ENCODE results near the gene XKR7.
"Not testable (repeated sequence)": the region's sequence is repeated elsewhere in the genome, so short reads cannot be mapped to it uniquely, and the experiment has no call there.

XKR7 gene

DNA sequence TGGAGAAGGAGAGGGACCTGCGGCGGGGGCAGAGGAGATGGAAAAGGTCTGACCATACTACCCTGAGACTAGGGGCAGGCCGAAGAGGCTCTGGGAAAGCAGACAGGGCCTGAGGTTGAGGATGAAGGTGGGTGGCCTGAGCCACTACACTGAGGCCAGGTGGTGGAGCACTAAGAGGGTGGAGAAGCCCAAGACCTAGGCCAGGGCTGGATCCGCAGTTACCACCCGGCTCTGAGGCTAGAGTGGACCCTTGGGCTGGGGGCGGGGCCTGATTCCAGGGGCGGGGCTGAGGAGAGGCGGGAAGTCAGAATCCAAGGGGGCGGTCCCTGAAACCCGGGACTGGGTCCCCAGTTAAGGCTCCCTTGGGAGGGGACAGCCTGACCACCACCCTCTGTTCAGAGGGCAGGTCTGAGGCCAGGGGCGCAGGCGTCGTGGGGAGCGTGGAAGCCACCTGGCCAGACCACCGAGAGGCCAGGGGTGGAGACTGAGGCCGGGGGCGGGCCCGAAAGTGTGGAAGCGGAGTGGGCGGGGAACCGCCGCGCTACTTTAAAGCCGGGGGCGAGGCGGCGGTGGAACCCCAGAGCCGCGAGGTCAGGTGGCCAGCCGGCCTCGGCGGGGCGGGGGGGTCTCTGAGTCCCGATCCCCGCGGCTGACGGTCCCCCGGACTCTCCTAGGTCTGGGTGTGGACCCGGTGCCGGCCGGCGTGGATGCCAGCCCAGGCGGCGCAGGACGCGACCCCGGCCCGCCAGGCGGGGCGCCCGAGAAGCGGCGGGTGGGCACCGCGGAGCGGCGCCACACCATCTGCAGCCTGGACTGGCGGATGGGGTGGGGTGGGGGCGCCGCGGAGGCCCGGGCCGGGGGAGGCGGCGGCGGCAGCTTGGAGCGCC lies 50.6 kb downstream of the XKR7 start:
- no peak for DNase-seq

DNA sequence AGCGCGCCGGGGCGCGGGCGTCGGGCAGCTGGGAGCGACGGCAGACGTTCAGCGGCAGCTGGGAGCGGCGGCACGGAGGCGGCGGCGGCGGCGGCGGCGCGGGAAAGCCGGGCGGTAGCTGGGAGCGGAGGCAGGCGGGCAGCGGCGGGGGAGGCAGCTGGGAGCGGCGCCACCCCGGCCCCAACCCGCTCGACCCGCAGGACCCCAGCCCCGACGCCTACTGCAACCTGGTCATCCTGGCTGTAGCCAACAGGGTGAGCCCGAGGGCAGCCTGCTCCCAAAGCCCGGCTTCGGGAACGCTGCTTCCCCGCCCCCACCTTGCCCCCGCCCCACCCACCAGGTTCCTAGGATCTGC lies 51.2 kb downstream of the XKR7 start:
- DNase-seq, result no peak

DNA sequence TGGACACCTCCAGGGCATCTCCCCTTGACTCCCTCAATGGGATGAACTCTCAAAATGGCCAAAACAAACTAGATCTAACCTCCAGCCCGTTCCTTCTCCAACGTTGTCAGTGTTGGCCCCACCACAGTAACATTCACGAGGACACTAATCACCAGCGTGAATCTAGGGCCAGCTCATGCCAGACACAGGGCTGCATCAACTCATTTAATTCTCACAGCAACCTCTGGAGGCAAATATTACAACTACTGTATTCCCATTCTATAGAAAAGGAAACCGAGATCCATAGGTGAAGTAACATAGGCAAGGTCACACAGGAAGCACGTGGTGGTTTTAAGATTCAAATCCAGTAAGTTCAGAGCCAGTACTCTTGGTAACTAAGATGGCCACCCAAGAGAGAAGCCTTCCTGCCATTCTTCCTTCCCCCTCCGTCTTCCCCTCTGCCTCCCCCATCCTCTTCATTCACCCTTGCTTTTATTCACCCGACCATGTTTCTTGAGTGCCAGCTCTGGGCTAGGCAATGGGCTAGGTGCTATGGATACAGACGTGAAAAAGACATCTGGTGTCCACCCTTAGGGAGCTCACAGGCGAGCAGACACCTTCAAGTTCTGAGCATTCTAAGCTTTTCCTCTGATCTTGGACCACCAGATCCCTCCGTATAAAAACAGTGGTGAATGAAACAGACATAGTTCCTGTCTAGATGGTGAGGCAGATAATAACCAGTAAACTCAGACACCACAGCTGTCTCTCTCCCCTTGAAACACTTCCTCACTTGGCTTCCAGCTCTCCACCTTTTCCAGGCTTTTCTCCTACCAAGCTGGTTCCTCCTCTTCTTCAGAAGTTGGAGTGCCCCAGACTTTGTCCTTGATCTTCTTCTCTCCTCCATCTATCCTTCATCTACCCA lies 51.9 kb downstream of the XKR7 start:
- no peak for DNase-seq

DNA sequence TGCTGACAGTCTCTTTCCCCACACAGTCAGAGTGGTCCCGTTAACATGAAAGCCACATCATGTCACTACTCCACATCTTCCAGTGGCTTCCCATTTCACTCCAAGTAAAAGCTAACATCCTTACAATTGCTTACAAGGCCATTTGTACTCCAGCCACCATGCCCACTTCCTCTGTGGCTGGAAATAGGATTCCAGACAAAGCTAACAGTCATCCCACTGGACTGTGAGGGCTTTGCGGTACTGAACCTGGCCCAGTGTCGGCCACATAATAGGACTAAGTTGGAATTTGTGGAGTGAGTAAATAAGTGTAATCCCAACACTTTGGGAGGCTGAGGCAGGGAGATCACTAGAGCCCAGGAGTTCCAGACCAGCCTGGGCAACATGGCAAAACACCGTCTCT lies 53.1 kb downstream of the XKR7 start:
- DNase-seq, result no peak

DNA sequence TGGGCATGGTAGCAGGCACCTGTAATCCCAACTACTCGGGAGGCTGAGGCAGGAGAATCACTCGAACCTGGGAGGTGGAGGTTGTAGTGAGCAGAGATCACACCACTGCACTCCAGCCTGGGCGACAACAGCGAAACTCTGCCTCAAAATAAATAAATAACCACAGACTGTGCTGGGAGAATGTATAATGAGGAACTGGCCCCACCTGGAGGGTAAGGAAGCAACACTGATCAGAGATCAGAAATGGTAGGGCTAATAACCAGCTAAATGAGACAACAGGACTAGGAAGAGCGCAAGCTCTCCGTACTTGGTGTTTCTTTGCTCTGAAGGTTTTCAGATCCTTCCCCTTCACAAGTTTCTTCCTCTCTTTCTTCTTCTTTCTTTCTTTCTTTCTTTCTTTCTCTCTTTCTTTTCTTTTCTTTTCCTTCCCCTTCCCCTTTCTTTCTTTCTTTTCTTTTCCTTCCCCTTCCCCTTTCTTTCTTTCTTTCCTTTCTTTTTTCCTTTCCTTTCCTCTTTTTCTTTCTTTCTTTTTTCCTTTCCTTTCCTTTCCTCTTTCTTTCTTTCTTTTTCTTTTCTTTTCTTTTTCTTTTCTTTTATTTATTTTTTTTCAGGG lies 56.8 kb downstream of the XKR7 start:
- DNase-seq, result no peak

DNA sequence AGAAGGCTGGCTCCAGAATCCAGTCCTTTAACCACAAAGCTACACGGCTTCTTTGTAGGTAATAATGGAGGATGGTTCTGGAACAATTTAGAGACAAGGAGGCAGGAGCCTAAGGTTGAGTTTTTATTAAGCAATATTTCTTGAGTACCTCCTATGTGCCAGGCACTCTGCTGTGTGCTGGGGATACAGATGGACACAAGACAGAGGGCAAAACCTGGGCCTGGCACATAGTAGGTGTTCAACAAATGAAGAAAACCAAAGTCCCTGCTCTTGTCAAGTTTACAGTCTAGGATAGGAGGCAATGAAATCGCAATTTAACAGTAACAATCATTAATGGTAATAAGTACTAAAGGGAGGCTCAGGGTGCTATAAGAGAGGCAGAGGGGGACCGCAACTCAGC lies 59.7 kb downstream of the XKR7 start:
- no peak for DNase-seq

DNA sequence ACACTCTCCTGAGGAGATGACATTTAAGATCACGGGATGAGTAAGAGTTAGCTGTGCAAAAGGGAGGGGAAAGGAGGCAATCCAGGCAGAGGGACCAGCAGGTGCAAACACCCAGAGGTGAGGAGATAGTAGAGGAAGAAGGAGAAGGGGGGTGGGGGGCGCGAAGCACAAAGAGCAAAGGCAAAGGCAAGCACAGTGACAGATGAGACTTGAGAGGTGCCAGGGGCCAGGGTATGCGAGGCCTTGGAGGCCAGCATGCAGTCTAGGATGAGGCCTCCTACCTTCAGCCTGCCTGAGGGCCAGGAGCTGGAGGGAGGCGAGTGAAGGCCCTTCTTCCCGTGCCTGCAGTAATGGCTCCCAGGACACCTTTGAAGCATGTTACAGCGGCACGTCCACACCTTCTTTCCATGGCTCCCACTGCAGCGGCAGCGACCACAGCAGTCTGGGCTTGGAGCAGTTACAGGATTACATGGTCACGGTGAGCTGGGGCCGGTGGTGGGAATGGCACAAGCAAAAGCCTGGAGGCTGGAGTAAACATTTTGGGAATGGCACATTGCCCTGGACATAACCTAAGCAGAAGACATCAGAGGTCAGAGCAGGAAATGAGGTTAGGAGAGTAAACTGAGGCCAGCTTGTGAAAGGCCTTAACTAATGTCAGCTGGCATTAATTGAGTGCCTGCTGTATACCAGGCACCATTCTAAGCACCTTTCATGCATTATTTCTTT lies 60.9 kb downstream of the XKR7 start:
- no peak for DNase-seq

DNA sequence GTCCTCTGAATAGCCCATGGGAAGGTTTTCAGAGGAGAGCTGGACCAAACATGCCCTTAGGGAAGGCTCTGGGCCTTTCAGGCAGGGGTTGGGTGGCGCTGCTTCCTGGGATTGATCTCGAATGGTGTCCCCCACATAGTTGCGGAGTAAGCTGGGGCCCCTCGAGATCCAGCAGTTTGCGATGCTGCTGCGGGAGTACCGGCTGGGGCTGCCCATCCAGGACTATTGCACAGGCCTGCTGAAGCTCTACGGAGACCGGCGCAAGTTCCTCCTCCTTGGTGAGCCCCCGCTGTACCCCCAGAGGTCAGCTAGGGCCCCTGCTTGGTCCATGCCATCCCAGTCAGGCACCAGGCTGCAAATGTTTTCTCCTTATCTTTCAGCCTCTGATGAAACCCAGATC lies 61.6 kb downstream of the XKR7 start:
- DNase-seq, result no peak

DNA sequence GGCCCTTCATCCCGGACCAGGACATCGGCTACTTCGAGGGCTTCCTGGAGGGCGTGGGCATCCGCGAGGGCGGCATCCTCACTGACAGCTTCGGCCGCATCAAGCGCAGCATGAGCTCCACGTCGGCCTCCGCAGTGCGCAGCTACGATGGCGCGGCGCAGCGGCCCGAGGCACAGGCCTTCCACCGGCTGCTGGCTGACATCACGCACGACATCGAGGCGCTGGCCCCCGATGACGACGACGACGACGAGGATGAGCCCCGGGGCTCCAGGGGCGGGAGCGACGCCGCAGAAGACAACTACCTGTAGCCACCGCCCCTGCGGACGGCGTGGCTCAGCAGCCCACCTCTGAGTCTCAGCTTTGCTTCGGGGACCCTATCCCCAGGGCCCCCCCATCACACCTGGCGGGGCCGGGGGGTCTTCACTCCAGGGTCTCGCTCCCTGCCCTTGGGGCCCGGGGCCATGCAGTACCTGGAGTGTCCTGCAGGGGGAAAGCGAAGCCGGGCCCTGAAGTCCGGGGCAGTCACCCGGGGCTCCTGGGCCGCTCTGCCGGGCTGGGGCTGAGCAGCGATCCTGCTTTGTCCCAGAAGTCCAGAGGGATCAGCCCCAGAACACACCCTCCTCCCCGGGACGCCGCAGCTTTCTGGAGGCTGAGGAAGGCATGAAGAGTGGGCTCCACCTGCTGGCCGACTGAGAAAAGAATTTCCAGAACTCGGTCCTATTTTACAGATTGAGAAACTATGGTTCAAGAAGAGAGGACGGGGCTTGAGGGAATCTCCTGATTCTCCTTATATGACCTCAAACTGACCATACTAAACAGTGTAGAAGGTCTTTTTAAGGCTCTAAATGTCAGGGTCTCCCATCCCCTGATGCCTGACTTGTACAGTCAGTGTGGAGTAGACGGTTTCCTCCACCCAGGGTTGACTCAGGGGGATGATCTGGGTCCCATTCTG lies 63.3 kb downstream of the XKR7 start:
- DNase-seq, result peak; percentile 38

DNA sequence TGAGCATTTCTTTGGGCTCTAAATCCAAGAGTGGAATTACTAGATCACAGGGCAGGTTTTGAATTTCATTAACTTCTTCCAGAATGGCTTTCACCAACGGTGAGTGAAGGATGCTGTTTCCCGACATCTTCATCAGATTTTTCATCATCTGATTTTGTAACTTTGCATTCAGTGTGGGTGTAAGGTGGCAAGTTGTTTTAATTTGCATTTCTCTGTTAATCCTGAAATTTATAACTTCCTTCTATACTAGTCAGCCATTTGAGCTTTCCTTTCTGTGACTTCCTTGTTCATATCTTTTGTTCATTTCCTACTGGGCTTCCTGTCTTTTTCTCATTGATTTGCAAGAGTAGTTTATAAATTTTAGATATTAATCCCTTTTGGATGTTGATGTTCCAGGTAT lies 65.4 kb downstream of the XKR7 start:
- no peak for DNase-seq

DNA sequence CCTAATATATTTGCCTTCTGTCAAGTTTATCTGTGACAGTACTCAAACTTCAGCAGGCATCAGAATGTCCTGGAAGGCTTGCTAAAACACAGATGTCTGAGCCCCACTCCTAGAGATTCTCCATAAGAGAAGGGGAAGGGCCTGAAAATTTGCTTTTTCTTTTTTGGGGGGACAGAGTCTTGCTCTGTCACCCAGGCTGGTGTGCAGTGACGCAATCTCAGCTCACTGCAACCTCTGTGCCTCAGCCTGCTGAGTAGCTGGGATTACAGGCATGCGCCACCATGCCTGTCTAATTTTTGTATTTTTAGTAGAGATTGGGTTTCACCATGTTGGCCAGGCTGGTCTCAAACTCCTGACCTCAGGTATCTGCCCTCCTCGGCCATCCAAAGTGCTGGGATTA lies 65.8 kb downstream of the XKR7 start:
- DNase-seq, result not testable (repeated sequence)

DNA sequence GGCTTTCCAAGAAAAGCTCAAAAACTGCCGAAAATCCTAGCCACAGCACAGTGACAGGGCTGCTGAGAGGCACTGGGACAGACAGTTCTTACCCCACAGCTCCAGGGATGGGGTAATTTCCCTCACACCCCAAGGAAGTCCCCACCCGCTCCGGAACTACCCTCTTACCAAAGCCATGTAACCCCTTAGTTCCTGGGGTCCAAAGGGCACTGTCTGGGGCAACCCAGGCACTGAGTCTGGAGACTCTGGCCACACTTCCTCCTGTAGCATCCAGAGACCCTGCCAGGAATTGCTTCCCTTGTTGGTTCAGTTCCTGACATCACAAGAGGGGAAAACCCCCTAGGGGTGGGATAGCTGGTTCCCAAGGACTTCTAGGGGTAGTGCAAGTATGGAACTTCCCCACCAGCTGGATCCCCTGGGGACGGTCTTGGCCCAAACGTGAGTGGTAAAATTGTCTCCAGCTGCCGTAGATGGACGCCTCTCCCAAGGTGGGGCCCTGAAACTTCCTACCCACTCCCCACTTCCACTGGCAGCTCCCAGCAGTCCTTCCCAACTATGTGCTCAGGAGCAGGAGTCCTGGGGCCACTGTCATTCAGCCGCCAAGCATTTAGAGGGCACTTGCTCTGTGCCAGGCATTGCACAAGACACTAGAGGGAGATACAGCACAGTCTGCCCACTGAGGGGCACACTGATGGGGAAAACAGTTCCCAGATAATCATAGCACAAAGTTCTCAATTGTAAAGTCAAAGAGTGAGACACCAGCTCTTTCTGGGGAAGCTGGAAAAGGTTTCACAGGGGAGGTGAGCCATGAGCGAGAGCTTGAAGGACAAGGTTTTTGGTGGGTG lies 66.9 kb downstream of the XKR7 start:
- DNase-seq, result no peak

DNA sequence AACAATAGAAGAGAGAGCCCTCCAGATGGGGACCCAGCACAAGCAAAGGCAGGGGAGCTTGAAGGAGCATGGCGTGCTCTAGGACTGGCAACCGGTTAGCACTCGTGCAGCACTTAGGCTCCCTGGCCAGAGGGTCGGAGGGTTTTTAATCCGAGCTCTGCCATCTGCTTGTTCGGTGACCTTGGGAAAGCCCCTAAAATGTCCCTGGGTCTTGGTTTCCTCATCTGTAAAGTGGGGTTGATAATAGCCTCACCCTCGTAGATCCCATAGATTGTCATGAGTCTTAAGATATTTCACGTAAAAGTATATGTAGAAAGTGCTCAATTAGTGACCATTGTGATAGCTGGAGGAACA lies 67.5 kb downstream of the XKR7 start:
- DNase-seq, result no peak

DNA sequence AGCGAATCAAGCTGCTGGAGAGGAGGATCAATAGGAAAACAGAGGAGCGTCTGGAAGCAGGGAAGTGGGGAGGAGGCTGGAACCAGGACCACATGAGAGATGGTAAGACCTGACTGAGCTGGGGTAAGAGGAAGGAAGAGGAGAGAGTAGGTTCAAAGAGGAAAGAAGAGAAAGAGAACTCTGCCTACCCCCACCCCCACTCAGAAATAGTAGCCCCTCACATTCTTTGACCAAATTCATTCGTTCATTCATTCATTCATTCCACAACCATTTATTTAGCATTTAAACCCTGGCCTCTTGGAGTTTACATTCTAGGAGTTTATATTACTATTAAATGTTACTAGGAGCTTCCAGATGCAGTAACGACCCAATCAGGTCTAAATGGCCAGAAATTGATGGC lies 68.3 kb downstream of the XKR7 start:
- no peak for DNase-seq

DNA sequence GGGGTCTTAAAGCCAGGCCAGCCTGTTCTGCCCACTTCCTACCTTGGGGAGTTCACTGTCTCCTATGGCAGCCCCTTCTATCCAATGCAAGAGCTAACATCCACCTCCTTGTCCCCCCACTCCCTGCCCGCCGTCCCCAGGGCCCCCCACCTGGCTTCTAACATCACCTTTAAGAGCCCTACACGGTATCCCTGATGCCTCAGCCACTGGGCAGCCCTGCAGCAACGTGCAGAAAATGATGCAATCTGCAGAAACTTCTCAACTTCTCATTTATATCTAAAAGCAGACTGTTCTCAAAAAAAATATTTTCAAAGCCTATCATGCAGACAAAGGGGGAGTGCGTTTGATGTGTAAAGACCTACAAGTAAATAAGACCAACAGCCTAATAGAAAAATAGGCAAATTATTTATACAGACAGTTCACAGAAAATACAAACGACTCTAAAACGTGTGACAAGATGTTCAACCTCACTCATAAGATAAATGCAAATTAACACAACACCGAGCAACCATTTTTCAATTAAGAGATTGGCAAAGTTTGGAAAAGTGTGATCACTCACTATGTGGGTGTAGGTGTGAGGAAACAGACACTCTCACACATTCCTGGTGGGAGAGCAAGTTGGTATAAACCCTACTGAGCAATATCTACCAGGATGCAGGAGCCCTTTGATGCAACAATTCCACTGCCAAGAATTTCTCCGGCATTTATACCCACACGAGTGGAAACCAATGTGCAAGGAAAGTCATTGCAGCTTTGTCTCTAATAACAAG lies 69.0 kb downstream of the XKR7 start:
- no peak for DNase-seq

DNA sequence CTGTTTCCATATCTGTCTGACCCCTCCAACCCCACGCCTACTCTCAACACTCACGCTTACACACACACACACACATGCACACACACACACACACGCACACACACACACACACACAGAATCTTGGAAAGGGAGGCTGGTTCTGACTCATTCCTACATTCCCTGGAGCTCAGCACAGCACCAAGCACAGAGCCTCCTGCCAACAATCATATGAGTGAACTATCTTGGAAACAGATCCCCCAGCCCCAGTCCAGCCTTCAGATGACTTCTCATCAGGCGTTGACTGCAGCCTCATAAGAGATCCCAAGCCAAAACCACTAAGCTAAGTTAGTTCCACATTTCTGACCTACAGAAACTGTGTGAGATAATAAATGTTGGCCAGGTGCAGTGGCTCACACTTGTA lies 70.0 kb downstream of the XKR7 start:
- no peak for DNase-seq

DNA sequence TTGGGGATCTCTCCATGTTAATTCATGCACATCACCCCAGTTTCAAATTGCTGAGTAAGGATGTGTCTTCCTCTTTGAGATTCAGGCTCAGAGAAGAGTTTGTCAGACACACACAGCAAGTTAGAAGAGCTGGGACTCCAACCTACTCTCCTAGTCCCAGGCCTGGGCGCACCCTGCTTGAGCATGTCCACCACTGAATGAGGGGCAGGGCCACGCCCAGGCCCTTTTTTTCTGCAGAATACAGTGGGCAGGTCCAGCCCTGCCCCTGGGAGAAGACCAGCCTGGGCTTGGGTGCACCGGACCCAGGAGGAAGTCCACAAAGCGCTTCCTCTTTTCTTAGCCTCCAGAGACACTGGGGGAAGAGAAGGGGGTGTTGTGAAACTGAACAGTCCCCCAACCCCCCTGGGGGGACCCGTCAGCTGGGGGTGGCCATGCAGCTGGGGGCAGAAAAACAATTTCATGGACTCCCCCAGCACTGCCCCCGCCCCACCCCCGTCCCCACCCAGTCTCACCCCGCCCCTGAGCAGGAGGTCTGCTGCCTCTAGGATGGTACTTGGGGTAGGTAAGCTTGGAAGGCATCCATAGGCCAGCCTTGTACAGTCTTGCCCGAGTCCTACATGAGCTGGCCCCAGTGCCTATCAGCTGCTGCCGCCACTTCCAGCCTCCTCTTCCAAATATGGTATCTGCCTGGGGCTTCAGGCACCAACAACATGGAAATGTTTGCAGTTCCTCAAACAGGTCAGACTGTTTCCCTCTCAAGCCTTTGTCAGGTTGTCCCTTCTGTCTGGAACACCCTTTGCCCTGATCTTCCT lies 72.4 kb downstream of the XKR7 start:
- no peak for DNase-seq

DNA sequence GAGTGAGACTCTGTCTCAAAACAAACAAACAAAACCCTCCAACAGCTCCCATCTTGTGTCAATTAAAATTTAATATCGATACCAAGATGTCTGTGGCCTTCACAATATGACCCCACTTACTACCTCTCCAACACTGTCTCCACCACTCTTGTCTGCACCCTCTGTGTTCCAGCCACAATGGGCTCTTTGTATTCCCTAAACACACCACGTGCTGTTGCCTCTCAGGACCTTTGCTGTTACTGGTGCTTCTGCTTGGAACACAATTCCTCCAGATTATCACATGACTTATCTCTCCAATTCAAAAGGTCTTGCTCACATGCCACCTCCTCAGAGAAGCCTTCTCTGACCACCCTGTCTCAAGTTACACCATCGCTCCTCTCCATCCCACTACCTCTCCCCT lies 78.0 kb downstream of the XKR7 start:
- DNase-seq, result no peak

DNA sequence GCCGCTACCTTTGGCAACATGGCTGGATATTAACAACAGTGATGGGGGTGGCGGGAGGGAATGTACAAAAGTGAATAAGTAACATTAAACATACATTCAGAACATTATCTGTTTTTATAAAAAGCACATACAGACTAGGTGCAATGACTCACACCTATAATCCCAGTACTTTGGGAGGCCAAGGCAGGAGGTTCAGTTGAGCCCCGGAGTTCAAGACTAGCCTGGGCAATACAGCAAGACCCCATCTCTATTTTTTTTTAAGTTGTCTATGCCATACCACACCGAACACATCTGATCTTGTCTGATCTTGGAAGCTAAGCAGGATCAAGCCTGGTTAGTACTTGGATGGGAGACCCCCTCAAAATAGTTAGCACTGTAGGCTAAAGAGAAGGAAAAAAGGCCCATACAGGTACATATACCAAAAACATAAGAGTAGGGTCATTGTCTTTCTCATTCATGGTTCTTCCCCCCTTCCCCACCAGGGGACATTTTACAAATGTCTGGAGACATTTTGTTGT lies 82.4 kb downstream of the XKR7 start:
- DNase-seq, result no peak

All from GOT3 (cell line).